PC-9 (cell line): ENCODE results near the gene CCR7.

ENCODE experiments used
- CTCF ChIP-seq: fragments of 200-600 bp; sonication (generic); conservative IDR thresholded peaks from 2 replicates; pipeline ENCODE4 v1.6.1; 2017; ENCODE audit warnings: mixed run types, antibody characterized with exemption, mild to moderate bottlenecking, moderate library complexity
- EZH2 ChIP-seq: fragments of 200-600 bp; sonication (generic); IDR thresholded peaks from 2 replicates; pipeline ENCODE4 v1.8.0; 2017; ENCODE audit warnings: antibody characterized with exemption, low read depth

- TF ChIP-seq CTCF (no peak), EZH2 (no peak)
Measured at GRCh38 chr17:40532520-40533253, 32.6 kb downstream of the CCR7 start.
